GM21786 (cell line): ENCODE results near the gene SFXN3.
"Not testable (repeated sequence)": the region's sequence is repeated elsewhere in the genome, so short reads cannot be mapped to it uniquely, and the experiment has no call there.

Experiments
- ATAC-seq: cut with Tn5 transposase; IDR thresholded peaks from one replicate; pipeline ENCODE4 v1.9.1; 2021; ENCODE audit not compliant: unreplicated experiment

SFXN3 gene

GRCh38 chr10:101034404-101034803, 3.4 kb downstream of the SFXN3 start:
- ATAC-seq: not testable (repeated sequence)

- no peak for ATAC-seq
These were observed 4.3 kb downstream of the SFXN3 start for GRCh38 chr10:101035314-101035713.

- no peak for ATAC-seq
These were observed 5.1 kb downstream of the SFXN3 start for GRCh38 chr10:101035916-101036702.

- ATAC-seq: no peak
These were observed 5.7 kb downstream of the SFXN3 start for GRCh38 chr10:101036726-101037125.

- no peak for ATAC-seq
These were observed 7.5 kb downstream of the SFXN3 start for GRCh38 chr10:101038484-101038883.

GRCh38 chr10:101040061-101040460, 9.0 kb downstream of the SFXN3 start:
- no peak for ATAC-seq

GRCh38 chr10:101040851-101041250, 9.8 kb downstream of the SFXN3 start:
- no peak for ATAC-seq

GRCh38 chr10:101041252-101041761, 10.3 kb downstream of the SFXN3 start:
- no peak for ATAC-seq

GRCh38 chr10:101042118-101042517, 11.1 kb downstream of the SFXN3 start:
- ATAC-seq: no peak

- ATAC-seq: peak; percentile 97
These were observed 11.8 kb downstream of the SFXN3 start for GRCh38 chr10:101042667-101043362.

GRCh38 chr10:101043363-101043707, 12.3 kb downstream of the SFXN3 start:
- ATAC-seq: no peak

GRCh38 chr10:101044117-101044516, 13.1 kb downstream of the SFXN3 start:
- no peak for ATAC-seq

GRCh38 chr10:101046332-101047238, 15.6 kb downstream of the SFXN3 start:
- no peak for ATAC-seq

- ATAC-seq: no peak
These were observed 16.2 kb downstream of the SFXN3 start for GRCh38 chr10:101047268-101047667.

- no peak for ATAC-seq
These were observed 17.2 kb downstream of the SFXN3 start for GRCh38 chr10:101047961-101048892.

- ATAC-seq: no peak
These were observed 19.4 kb downstream of the SFXN3 start for GRCh38 chr10:101050208-101051069.

- no peak for ATAC-seq
These were observed 21.3 kb downstream of the SFXN3 start for GRCh38 chr10:101052285-101052684.

GRCh38 chr10:101053516-101053915, 22.5 kb downstream of the SFXN3 start:
- no peak for ATAC-seq

GRCh38 chr10:101054351-101054750, 23.3 kb downstream of the SFXN3 start:
- ATAC-seq: no peak
